GM12873 (cell line): ENCODE data around the gene HBP1.

Source experiments
- CTCF ChIP-seq: IDR thresholded peaks from 2 replicates; pipeline ENCODE4 v1.5.1; 2012; ENCODE audit warnings: low read depth, mild to moderate bottlenecking, moderate library complexity, low read length, control low read depth; ENCODE audit not compliant: insufficient read depth; ENCODE audit errors: missing control alignments

Gene HBP1

GRCh38 chr7:107251963-107252362 is 83.2 kb downstream of the HBP1 start:
- no peak for TF ChIP-seq CTCF
